Astrocyte (in vitro differentiated cells and primary cell): ENCODE measurements around the gene ANKRD18B.
"Not testable (repeated sequence)": the region's sequence is repeated elsewhere in the genome, so short reads cannot be mapped to it uniquely, and the experiment has no call there.

Experiments used
- EZH2 ChIP-seq: IDR thresholded peaks from 2 replicates; pipeline ENCODE4 v1.6.1; 2012; ENCODE audit warnings: mild to moderate bottlenecking, low read length, inconsistent platforms; ENCODE audit not compliant: insufficient read depth
- TF ChIP-seq, protein P1 (sequence below): IDR thresholded peaks from 2 replicates; pipeline ENCODE4 v1.5.1; 2011; ENCODE audit warnings: low read depth, mild to moderate bottlenecking, inconsistent platforms, low read length, moderate library complexity; ENCODE audit not compliant: insufficient read depth

DNA sequence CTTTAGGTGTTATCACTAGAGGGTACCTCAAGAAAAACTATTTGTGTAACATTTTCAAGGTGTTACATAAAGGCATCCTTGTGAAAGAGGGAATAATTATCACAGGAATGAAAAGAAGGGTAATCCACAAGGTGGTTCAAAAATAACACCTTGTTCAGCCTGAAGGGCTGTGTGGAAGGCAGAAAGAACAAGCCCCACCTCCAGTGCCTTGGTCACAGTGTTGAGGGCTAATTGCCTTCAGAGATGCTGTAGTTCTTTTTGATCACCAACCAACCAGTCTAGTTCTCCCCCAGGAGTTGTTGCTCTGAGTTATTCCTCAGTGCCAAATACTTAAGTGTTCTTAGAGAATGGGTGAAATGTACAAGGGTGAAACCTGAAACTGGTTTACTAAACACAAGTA is 43.7 kb downstream of the ANKRD18B start:
- TF ChIP-seq, protein P1, sequence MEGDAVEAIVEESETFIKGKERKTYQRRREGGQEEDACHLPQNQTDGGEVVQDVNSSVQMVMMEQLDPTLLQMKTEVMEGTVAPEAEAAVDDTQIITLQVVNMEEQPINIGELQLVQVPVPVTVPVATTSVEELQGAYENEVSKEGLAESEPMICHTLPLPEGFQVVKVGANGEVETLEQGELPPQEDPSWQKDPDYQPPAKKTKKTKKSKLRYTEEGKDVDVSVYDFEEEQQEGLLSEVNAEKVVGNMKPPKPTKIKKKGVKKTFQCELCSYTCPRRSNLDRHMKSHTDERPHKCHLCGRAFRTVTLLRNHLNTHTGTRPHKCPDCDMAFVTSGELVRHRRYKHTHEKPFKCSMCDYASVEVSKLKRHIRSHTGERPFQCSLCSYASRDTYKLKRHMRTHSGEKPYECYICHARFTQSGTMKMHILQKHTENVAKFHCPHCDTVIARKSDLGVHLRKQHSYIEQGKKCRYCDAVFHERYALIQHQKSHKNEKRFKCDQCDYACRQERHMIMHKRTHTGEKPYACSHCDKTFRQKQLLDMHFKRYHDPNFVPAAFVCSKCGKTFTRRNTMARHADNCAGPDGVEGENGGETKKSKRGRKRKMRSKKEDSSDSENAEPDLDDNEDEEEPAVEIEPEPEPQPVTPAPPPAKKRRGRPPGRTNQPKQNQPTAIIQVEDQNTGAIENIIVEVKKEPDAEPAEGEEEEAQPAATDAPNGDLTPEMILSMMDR: not testable (repeated sequence)
- TF ChIP-seq EZH2: not testable (repeated sequence)
